GM23338 (cell line): ENCODE measurements around the gene BRCA1.
"Not testable (repeated sequence)": the region's sequence is repeated elsewhere in the genome, so short reads cannot be mapped to it uniquely, and the experiment has no call there.

Experiments
- CREB1 ChIP-seq: fragments of 250-450 bp; sonication (Bioruptor Pico); IDR thresholded peaks from 2 replicates; pipeline ENCODE4 v1.5.0; 2020; ENCODE audit warnings: low read depth, mild to moderate bottlenecking, moderate library complexity
- EZH2 ChIP-seq: fragments of 200-600 bp; sonication (generic); IDR thresholded peaks from one replicate; pipeline ENCODE4 v1.8.0; 2017; ENCODE audit warnings: antibody characterized with exemption, mild to moderate bottlenecking, low read depth; ENCODE audit not compliant: unreplicated experiment
- JUNB ChIP-seq: IDR thresholded peaks from one replicate; pipeline ENCODE4 v1.6.1; 2016; ENCODE audit warnings: antibody characterized with exemption; ENCODE audit not compliant: unreplicated experiment
- POLR2AphosphoS5 ChIP-seq: IDR thresholded peaks from 2 replicates; pipeline ENCODE4 v1.6.1; 2016; ENCODE audit warnings: antibody characterized with exemption, low read depth
- REST ChIP-seq: IDR thresholded peaks from one replicate; pipeline ENCODE4 v1.6.1; 2018; ENCODE audit warnings: antibody characterized with exemption; ENCODE audit not compliant: unreplicated experiment
- STAT1 ChIP-seq: IDR thresholded peaks from one replicate; pipeline ENCODE4 v1.6.1; 2016; ENCODE audit warnings: antibody characterized with exemption; ENCODE audit not compliant: unreplicated experiment
- ZNF331 ChIP-seq: fragments of 250-450 bp; sonication (Bioruptor Pico); IDR thresholded peaks from 2 replicates; pipeline ENCODE4 v1.5.0; 2020; ENCODE audit warnings: low read depth, mild to moderate bottlenecking, moderate library complexity
- TF ChIP-seq, protein P1 (sequence below), 2 experiments: fragments of 200-600 bp in 1 of 2; sonication (generic) in 1 of 2; conservative IDR thresholded peaks; 2 replicates each; pipeline versions ENCODE4 v1.5.1 to v1.6.1; 2016 to 2017; ENCODE audit warnings: antibody characterized with exemption in 2 of 2, low read depth in 2 of 2, mild to moderate bottlenecking in 2 of 2, moderate library complexity in 1 of 2
- TF ChIP-seq, protein P2 (sequence below): IDR thresholded peaks from 2 replicates; pipeline ENCODE4 v1.6.1; 2016; ENCODE audit warnings: antibody characterized with exemption

GRCh38 chr17:43095364-43095763 is 29.8 kb downstream of the BRCA1 start:
- TF ChIP-seq JUNB; STAT1; ZNF331 (CRISPR knock-in tag); POLR2AphosphoS5; EZH2; REST; CREB1 (CRISPR knock-in tag): not testable (repeated sequence)
- TF ChIP-seq, protein P1, sequence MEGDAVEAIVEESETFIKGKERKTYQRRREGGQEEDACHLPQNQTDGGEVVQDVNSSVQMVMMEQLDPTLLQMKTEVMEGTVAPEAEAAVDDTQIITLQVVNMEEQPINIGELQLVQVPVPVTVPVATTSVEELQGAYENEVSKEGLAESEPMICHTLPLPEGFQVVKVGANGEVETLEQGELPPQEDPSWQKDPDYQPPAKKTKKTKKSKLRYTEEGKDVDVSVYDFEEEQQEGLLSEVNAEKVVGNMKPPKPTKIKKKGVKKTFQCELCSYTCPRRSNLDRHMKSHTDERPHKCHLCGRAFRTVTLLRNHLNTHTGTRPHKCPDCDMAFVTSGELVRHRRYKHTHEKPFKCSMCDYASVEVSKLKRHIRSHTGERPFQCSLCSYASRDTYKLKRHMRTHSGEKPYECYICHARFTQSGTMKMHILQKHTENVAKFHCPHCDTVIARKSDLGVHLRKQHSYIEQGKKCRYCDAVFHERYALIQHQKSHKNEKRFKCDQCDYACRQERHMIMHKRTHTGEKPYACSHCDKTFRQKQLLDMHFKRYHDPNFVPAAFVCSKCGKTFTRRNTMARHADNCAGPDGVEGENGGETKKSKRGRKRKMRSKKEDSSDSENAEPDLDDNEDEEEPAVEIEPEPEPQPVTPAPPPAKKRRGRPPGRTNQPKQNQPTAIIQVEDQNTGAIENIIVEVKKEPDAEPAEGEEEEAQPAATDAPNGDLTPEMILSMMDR (conservative IDR thresholded peaks at IDR 0.05; ENCODE audit: low read depth in 2 of 2) = not testable (repeated sequence)
- TF ChIP-seq, protein P2, sequence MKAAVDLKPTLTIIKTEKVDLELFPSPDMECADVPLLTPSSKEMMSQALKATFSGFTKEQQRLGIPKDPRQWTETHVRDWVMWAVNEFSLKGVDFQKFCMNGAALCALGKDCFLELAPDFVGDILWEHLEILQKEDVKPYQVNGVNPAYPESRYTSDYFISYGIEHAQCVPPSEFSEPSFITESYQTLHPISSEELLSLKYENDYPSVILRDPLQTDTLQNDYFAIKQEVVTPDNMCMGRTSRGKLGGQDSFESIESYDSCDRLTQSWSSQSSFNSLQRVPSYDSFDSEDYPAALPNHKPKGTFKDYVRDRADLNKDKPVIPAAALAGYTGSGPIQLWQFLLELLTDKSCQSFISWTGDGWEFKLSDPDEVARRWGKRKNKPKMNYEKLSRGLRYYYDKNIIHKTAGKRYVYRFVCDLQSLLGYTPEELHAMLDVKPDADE = not testable (repeated sequence)
